Thyroid gland (tissue), 4 donors: ENCODE data around the gene ILKAP.

Experiments
- POLR2A ChIP-seq, 2 donors: fragments of 450-650 bp; IDR thresholded peaks; one replicate each; pipeline ENCODE4 v1.6.1; 2017; ENCODE audit warnings: antibody characterized with exemption in 2 of 2, mild to moderate bottlenecking in 2 of 2, moderate library complexity in 1 of 2
- TF ChIP-seq, protein P1 (sequence below), 6 experiments: fragments of 200-600 bp in 3 of 6; fragments of 450-650 bp in 3 of 6; sonication (generic) in 3 of 6; IDR thresholded peaks; one replicate each; pipeline ENCODE4 v1.5.1; 2016 to 2019; ENCODE audit warnings: antibody characterized with exemption in 6 of 6, mild to moderate bottlenecking in 2 of 6, inconsistent platforms in 1 of 6, moderate library complexity in 1 of 6

- TF ChIP-seq, protein P1, sequence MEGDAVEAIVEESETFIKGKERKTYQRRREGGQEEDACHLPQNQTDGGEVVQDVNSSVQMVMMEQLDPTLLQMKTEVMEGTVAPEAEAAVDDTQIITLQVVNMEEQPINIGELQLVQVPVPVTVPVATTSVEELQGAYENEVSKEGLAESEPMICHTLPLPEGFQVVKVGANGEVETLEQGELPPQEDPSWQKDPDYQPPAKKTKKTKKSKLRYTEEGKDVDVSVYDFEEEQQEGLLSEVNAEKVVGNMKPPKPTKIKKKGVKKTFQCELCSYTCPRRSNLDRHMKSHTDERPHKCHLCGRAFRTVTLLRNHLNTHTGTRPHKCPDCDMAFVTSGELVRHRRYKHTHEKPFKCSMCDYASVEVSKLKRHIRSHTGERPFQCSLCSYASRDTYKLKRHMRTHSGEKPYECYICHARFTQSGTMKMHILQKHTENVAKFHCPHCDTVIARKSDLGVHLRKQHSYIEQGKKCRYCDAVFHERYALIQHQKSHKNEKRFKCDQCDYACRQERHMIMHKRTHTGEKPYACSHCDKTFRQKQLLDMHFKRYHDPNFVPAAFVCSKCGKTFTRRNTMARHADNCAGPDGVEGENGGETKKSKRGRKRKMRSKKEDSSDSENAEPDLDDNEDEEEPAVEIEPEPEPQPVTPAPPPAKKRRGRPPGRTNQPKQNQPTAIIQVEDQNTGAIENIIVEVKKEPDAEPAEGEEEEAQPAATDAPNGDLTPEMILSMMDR (IDR thresholded peaks at IDR 0.05): no peak
- TF ChIP-seq POLR2A (IDR thresholded peaks at IDR 0.05): no peak
Observed at GRCh38 chr2:238172439-238172838, 31.1 kb downstream of the ILKAP start.
